ENCODE data around the gene PGAM4. TPM values are rescaled to one million over a fixed set of nuclear protein-coding genes. Genes with fewer than 3 reads are reported as not detected.

The PGAM4 gene
- polyA plus RNA-seq, 1 of the 3 experiments (the other 2 are of a cell fraction): not detected

Other genes with a start within 250 kb of the PGAM4 start
- gene ATRX, start 183.4 kb downstream of the PGAM4 start, polyA plus RNA-seq (2012; rRNA removed): 27.6 and 40.0 TPM in 2 replicates
- gene MAGT1, start 74.2 kb downstream of the PGAM4 start, polyA plus RNA-seq (2012; rRNA removed): 24.1 and 33.4 TPM in 2 replicates
- 1,029 and 1,399 TPM in 2 replicates for gene COX7B, start 70.2 kb downstream of the PGAM4 start, polyA plus RNA-seq (2012; rRNA removed)
- gene ATP7A, start 58.9 kb downstream of the PGAM4 start, polyA plus RNA-seq (2012; rRNA removed): 1.7 and 2.5 TPM in 2 replicates
- 260 and 405 TPM in 2 replicates for gene PGK1, start 134.6 kb upstream of the PGAM4 start, polyA plus RNA-seq (2012; rRNA removed)
- gene TAF9B, start 170.0 kb upstream of the PGAM4 start, polyA plus RNA-seq (2012; rRNA removed): 11.6 and 12.5 TPM in 2 replicates